OCI-LY1 (cell line): ENCODE measurements around the gene MCUR1.

Experiments used
- EZH2 ChIP-seq: fragments of 200-600 bp; sonication (generic), shearing (Covaris generic); IDR thresholded peaks from 2 replicates; pipeline ENCODE4 v1.8.0; 2017; ENCODE audit warnings: borderline replicate concordance, mixed run types, mild to moderate bottlenecking, antibody characterized with exemption, low read length, moderate library complexity, mixed read lengths
- TF ChIP-seq, protein P1 (sequence below): fragments of 200-600 bp; sonication (generic), shearing (Covaris generic); IDR thresholded peaks from 2 replicates; pipeline ENCODE4 v1.5.1; 2017; ENCODE audit warnings: mild to moderate bottlenecking, antibody characterized with exemption, low read length, moderate library complexity, mixed read lengths

DNA sequence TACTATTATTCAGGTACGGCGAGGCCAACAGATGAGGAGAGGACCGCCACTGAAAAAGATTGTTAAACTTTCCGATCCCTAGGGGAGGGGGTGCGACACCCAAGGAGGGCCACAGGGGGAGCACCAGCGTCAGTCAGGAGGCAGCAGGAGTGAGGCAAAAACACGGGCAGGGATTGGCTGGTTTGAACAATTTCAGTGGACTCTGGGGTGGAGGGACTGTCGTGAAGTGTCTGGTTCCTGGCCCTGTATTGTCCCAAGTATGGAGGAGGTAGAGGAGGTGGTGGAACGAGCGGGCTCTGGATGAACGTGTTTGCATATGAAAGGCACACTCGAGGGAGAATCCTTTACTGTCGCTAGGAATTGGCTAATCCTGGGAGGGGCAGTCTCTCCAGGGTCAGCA lies 32.5 kb upstream of the MCUR1 start:
- TF ChIP-seq, protein P1, sequence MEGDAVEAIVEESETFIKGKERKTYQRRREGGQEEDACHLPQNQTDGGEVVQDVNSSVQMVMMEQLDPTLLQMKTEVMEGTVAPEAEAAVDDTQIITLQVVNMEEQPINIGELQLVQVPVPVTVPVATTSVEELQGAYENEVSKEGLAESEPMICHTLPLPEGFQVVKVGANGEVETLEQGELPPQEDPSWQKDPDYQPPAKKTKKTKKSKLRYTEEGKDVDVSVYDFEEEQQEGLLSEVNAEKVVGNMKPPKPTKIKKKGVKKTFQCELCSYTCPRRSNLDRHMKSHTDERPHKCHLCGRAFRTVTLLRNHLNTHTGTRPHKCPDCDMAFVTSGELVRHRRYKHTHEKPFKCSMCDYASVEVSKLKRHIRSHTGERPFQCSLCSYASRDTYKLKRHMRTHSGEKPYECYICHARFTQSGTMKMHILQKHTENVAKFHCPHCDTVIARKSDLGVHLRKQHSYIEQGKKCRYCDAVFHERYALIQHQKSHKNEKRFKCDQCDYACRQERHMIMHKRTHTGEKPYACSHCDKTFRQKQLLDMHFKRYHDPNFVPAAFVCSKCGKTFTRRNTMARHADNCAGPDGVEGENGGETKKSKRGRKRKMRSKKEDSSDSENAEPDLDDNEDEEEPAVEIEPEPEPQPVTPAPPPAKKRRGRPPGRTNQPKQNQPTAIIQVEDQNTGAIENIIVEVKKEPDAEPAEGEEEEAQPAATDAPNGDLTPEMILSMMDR = peak; percentile 14; the same call in 1 of the 2 replicates
- TF ChIP-seq EZH2 = no peak
